Activated naive CD8-positive, alpha-beta T cell treated with anti-CD3 and anti-CD28 coated beads for 36 hours (primary cell): ENCODE measurements around the gene DCAF11. TPM values are rescaled to one million over a fixed set of nuclear protein-coding genes. Genes with fewer than 3 reads are reported as not detected.

Experiments used
- DNase-seq: peaks from one replicate; pipeline ENCODE4 v3.0.0; 2021
- H3K27ac Mint-ChIP-seq: one replicate; pipeline ENCODE4 v1.8.0; 2022; ENCODE audit warnings: mild to moderate bottlenecking, moderate library complexity, mixed read lengths
- H3K27me3 Mint-ChIP-seq: one replicate; pipeline ENCODE4 v1.8.0; 2022; ENCODE audit warnings: mild to moderate bottlenecking, mixed read lengths
- H3K36me3 Mint-ChIP-seq: one replicate; pipeline ENCODE4 v1.8.0; 2021; ENCODE audit warnings: mild to moderate bottlenecking, mixed read lengths
- H3K4me1 Mint-ChIP-seq: one replicate; pipeline ENCODE4 v1.8.0; 2021; ENCODE audit warnings: mixed read lengths
- H3K4me3 Mint-ChIP-seq: one replicate; pipeline ENCODE4 v1.8.0; 2022; ENCODE audit warnings: mild to moderate bottlenecking, moderate library complexity, mixed read lengths
- H3K9me3 Mint-ChIP-seq: one replicate; pipeline ENCODE4 v1.8.0; 2022; ENCODE audit warnings: mixed read lengths
- total RNA-seq, 2 experiments: library from RNA; stranded (reverse); gene quantifications; one replicate each; pipeline ENCODE4 v1.2.3, GENCODE V29; 2021

Gene DCAF11
- total RNA-seq = 10 to 100 TPM; 56.0 to 56.7 TPM

DNA sequence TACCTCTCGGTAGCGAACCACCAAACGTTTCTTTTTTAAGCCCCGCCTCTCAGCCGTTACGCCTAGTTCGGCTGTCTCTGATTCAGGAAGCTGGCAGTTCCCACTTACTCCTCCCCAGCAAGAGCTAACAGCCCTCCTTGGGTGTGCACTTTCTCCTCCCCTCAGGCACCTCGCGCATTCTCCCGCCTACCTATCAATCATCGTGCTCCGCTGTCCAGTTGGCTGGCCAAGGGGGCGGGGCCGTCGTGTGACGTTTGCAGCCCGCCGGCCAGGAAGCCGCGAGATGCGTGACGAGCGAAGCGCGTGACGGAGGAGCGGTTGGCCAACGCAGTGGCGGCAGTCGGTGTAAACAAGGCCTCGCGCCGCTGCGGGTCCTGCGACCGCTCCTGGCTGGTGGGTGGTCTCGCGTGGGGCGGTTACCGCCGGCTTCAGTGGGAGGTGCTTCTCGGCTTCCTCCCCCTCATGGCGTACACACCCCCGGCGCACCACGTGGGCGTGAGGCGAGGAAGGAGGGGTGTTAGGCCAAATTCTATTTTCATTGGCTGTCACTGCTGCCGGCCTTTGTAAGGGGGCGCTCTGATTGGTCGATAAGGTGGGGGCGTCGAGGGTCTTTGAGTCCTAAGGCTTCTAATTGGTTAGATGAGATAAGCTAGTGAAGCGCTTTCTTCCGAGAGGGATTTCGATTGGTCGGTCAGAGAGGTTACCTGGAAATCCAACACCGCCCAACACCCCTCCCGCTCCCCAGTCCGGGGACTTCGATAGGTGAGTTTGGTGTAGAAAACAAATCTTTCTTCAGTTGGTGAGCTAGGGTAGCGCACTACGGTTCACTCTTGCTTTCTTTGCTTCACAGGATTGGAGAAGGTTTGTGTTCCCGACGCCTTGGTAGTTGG, at the start of gene DCAF11, which contains the start of gene NRL:
DCAF11 (plus strand) TSS at position 246 of the 890 bp plus-strand sequence. CDS start 818 bp downstream, outside the sequence.
NRL (minus strand) TSS at position 418 of the 890 bp plus-strand sequence. CDS start 32,101 bp downstream, outside the sequence.
- peak within 1 kb of the TSS; percentile 95 for H3K4me3 Mint-ChIP-seq
- no peaks in the 10 kb centered on the region for H3K9me3 Mint-ChIP-seq
- H3K4me1 Mint-ChIP-seq = peaks cover 22% of the 10 kb centered on the region
- H3K27me3 Mint-ChIP-seq = no peaks in the 10 kb centered on the region
- H3K27ac Mint-ChIP-seq = peak within 1 kb of the TSS; percentile 99
- peaks cover 17% of the 10 kb centered on the region for H3K36me3 Mint-ChIP-seq
- peak; percentile 99 for DNase-seq

DNA sequence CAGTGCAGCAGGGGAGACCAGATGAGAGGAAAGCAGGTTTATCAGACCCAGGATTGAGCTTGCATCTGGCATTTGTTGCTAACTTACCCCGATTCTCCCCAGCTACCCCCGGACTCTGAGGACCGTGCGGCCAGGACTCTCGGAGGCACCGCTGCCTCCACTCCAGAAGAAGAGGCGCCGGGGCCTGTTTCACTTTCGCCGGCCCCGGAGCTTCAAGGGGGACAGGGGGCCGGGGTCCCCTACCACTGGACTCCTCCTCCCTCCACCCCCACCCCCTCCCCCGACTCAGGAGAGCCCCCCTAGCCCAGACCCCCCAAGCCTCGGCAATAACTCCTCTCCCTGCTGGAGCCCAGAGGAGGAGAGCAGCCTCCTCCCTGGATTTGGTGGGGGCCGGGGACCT, 49.7 kb upstream of the DCAF11 start:
- H3K36me3 Mint-ChIP-seq = no peaks in the 10 kb centered on the region
- H3K4me1 Mint-ChIP-seq = no peaks in the 10 kb centered on the region
- H3K27ac Mint-ChIP-seq = no peak overlapping the region
- H3K27me3 Mint-ChIP-seq = no peaks in the 10 kb centered on the region
- H3K9me3 Mint-ChIP-seq = no peaks in the 10 kb centered on the region
- DNase-seq = no peak
- no peak overlapping the region for H3K4me3 Mint-ChIP-seq

DNA sequence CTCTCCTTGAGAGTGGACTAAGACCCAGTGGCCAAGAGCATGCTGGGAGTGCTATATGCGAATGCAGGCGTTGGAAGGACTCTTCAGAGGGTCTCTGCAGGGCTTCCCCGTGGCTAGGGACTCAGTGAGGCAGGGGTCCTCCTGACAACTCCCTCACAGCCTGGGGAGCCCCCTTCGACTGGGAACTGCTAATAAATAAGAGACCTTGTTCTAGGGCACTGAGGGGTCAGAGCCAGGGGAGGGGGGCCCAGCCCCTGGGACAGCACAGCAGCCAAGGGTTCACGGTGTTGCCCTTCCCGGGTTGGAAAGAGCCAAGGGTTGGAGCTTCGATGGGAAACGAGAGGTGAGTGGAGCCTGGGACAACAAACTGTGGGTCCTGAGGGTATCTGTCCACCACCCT, 49.2 kb upstream of the DCAF11 start:
- H3K4me3 Mint-ChIP-seq = no peak overlapping the region
- no peaks in the 10 kb centered on the region for H3K4me1 Mint-ChIP-seq
- no peaks in the 10 kb centered on the region for H3K36me3 Mint-ChIP-seq
- no peaks in the 10 kb centered on the region for H3K27me3 Mint-ChIP-seq
- H3K27ac Mint-ChIP-seq = no peak overlapping the region
- no peak for DNase-seq
- no peaks in the 10 kb centered on the region for H3K9me3 Mint-ChIP-seq

DNA sequence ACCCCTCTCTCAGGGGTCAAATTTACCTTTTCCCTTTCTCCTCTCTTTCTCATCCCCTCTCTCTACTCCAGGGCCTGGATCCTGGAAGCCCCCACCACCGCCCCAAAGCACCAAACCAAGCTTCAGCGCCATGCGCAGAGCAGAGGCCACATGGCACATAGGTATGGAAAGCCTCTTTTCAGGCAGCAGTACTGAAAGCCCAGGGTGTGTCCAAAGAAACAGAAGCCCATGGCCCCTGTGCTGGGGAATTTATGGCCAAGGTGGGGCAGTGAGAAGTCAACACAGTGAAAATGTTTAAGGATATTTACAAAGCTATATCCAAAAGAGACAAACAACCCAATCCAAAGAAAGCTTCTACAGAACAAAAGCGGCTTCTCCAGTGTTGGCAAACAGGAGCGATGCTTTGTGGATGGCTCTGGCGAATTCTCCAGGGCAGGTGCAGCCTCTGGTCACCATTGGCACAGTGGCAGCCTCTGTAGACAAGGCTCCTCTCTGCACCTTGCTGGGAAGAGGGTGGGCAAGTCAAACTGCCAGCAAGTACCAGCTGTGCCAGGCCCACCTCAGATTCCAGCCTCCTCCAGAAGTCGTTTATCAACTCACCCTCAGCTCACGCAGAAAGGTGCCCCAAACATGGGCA, 48.0 kb upstream of the DCAF11 start:
- no peaks in the 10 kb centered on the region for H3K36me3 Mint-ChIP-seq
- no peaks in the 10 kb centered on the region for H3K27me3 Mint-ChIP-seq
- H3K4me1 Mint-ChIP-seq = peaks cover 5% of the 10 kb centered on the region
- H3K4me3 Mint-ChIP-seq = no peak overlapping the region
- H3K9me3 Mint-ChIP-seq = no peaks in the 10 kb centered on the region
- DNase-seq = no peak
- no peak overlapping the region for H3K27ac Mint-ChIP-seq

DNA sequence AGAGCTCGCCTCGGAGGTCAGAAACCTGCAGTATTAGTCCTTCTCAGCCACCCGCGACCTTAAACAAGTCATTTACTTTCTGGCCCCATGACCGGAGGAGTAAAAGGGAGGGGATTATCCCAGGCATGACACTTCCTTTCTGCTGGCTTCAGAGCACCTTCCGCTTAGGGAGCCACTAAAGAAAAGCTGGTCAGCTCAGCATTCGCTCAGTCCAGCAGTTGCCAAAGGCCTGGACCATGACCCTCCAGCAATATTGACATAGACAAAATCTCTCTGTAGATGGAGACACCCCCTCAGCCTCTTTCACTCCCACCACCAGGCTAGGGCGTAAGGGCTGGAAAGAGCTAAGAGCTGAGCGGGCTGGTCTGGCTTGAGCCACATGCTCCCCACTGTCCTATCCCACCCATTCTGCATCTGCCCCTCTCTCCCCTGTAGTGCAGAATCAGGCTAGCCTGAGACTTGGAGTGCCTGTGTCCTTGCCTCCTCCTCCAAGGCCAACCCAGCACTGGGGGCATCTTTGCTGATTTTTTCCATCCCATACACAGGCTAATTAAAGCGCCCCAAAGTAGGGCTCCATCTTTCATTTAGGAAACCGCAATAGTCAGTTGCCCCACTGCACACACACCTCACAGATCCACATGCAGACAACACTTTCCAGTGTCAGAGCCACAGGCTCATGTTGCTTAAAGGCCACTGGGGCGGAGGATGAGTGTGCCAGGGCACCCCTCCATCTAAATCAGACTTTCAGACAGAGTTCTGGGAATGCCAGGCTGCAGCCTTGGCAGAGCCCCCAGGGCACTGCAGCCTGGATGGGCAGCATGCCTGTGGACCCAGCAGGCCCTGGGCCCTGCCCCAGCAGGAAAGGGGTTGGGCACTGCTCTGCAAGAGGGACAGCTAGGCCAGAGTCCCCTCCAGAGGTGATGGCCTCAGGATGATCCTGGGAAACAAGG, 47.2 kb upstream of the DCAF11 start:
- no peak for DNase-seq
- H3K4me3 Mint-ChIP-seq = no peak overlapping the region
- H3K9me3 Mint-ChIP-seq = no peaks in the 10 kb centered on the region
- H3K4me1 Mint-ChIP-seq = peaks cover 5% of the 10 kb centered on the region
- no peaks in the 10 kb centered on the region for H3K27me3 Mint-ChIP-seq
- H3K27ac Mint-ChIP-seq = no peak overlapping the region
- no peaks in the 10 kb centered on the region for H3K36me3 Mint-ChIP-seq

DNA sequence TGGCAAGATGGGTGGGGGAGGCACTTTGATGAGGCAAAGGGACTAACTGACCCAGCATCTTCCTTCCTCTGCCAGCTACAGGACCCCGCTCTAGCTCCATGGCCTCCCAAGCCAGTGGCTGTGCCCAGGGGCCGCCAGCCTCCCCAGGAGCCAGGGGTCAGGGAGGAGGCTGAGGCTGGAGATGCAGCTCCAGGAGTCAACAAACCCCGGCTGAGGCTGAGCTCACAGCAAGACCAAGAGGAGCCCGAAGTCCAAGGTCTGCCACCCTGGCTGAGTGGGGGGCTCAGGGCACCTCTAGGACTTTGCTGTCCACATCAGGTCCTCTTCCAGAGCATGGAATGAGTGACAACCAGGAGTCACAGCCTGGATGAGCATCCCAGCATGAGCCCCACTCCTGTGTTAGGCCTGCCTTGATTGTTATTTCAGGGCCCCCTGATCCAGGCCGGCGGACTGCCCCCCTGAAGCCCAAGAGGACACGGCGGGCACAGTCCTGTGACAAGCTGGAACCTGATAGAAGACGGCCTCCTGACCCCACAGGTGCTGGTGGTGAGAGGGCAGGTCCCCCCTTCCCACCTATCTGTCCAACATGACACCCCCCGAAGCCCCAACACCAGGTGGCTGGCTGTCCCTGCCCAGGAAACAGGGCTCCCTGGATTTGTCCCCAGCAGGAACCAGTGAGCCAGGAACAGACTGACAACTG, 45.7 kb upstream of the DCAF11 start:
- Mint-ChIP-seq H3K27ac (no peak overlapping the region), H3K36me3 (no peaks in the 10 kb centered on the region), H3K9me3 (no peaks in the 10 kb centered on the region), H3K27me3 (no peaks in the 10 kb centered on the region), H3K4me1 (peaks cover 5% of the 10 kb centered on the region), H3K4me3 (no peak overlapping the region)
- DNase-seq = no peak

DNA sequence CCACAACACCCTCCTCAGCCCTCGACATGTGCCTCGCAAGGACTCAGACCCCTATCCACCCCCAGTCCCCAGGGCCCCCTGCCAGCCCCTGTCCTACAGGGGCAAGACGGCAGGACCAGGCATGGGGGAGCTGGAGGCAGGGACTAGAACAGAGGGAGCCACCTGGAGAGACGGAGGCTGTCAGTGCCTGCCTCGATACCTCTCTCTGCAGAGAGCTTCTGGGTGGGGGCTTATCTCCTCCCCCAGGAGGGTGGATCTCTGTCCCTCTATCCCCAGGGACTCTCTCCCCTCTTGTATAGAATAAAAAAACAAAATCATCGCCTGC, 45.2 kb upstream of the DCAF11 start:
- no peak overlapping the region for H3K27ac Mint-ChIP-seq
- H3K27me3 Mint-ChIP-seq = no peaks in the 10 kb centered on the region
- DNase-seq = no peak
- no peaks in the 10 kb centered on the region for H3K36me3 Mint-ChIP-seq
- H3K9me3 Mint-ChIP-seq = no peaks in the 10 kb centered on the region
- H3K4me3 Mint-ChIP-seq = no peak overlapping the region
- peaks cover 5% of the 10 kb centered on the region for H3K4me1 Mint-ChIP-seq

DNA sequence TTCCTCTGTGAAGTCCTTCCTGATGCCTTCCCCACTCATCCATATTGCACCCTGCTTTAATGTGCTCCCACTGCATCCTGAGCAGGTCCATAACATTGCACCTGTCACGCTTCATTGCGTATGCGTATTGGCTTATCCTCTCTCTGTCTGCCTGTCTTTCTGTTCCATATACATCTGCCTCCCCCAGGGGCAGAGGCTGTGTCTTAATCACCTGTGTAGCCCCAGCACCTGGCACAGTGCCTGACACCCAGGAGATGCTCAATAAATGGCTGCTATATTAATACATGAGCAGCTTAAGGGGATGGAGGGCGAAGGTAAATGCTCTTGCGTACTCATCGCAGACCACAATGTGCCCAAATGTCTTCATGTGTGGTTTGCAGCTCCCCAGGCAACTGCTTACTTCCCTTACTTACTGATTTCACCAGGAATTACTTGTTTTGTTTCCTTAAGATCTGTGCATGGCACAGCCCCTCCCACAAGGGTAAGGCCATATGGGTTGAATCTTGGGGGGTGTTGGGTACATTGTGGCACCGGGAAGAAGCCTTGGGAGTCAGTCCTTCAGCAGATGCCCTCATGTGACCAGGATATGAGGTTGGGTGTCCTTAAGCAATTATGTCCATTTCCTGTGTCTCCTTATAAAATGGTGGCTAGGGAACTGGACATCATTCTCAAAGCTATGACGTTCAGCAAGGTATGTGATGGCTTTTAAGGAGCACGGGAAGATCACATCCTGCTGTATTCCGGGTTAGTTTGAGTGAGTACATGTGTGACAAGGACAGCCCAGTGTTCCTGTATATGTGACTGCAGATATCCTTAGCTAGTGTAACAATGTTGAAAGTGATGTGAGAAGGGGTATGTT, 44.1 kb upstream of the DCAF11 start:
- no peak overlapping the region for H3K4me3 Mint-ChIP-seq
- no peaks in the 10 kb centered on the region for H3K36me3 Mint-ChIP-seq
- peaks cover 5% of the 10 kb centered on the region for H3K4me1 Mint-ChIP-seq
- H3K9me3 Mint-ChIP-seq = no peaks in the 10 kb centered on the region
- H3K27me3 Mint-ChIP-seq = no peaks in the 10 kb centered on the region
- no peak overlapping the region for H3K27ac Mint-ChIP-seq
- DNase-seq = no peak

DNA sequence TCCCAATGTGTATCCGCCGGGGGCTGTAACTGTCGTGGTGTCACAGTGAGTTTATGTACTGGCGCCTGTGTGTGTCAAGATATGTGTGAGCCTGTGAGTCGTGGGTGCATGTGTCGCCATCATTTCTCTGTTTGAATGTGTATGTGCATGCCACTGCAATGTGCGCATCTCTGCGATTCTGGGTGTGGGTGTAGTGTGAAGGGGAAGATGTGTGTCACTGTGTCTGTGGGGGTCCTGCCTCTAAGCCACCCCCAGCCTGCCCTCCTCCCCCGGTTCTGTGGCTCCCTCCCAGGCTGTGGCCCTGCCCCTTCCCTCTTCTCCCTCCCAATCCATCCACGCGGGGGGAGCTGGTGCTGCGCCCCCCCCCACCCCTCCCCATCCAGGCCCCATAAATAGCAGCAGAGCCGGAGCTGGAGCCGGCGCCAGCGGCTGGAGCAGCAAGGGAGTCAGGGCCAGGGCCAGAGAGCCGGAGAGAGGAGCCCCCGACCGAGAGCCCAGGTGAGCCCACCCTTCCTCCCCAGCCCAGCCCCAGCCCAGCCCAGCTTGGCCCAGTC, 43.4 kb upstream of the DCAF11 start, which contains the start of gene CPNE6:
CPNE6 (plus strand) TSS at position 419 of the 554 bp plus-strand sequence. CDS start 1,375 bp downstream, outside the sequence.
- Mint-ChIP-seq H3K27me3 (no peaks in the 10 kb centered on the region), H3K4me1 (peaks cover 7% of the 10 kb centered on the region), H3K9me3 (no peaks in the 10 kb centered on the region), H3K4me3 (no peak within 1 kb of the TSS), H3K36me3 (no peaks in the 10 kb centered on the region), H3K27ac (no peak within 1 kb of the TSS)
- peak; percentile 45 for DNase-seq

DNA sequence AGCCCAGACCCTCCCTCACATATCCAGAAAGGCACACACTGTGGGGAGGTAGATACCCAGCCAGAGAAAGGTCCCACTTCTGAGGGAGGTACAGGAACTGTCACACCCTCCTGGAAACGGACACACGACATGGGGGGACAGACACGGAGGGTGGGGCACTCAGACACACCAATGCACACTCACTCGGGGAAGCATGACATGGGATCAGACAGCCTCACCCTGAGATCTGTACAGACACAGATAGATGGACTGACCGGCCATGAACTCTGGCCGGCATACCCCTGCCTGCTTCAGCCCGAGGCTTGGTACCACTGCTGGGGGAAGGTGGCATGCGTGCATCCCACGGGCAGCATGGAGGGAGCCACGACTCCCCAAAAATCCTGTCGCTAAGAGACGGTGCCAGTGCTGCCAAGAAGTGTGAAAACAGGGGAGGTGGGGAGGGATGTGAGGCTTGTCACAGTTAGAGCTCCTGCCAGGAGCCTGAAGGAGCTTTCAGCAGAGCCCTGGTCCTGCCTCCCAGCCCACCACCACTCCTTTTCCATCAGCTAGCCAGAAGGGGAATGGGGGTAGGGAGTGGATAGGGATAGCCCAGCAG, 42.6 kb upstream of the DCAF11 start:
- no peaks in the 10 kb centered on the region for H3K36me3 Mint-ChIP-seq
- no peak overlapping the region for H3K27ac Mint-ChIP-seq
- peaks cover 7% of the 10 kb centered on the region for H3K4me1 Mint-ChIP-seq
- H3K4me3 Mint-ChIP-seq = no peak overlapping the region
- no peaks in the 10 kb centered on the region for H3K9me3 Mint-ChIP-seq
- no peaks in the 10 kb centered on the region for H3K27me3 Mint-ChIP-seq
- no peak for DNase-seq

DNA sequence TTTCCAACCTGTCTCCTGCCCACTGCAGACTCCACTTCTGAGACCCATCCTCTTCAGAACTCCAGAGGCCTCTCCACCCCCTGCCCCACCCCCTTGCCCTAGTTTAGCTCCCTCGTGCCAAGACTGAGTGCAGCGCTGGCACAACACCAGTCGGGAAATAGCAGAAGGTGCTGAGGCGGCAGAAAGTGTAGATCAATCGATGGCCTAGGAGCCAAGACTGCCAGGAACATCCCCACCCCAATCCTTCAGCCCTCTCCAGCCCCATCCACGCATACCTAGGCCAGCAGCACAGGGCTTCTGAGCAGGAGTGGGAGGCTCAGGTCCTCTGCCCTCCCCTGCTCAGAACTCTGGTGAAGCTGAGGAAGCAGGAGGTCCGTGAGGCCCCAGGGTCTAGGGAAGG, 42.1 kb upstream of the DCAF11 start:
- no peaks in the 10 kb centered on the region for H3K9me3 Mint-ChIP-seq
- no peaks in the 10 kb centered on the region for H3K27me3 Mint-ChIP-seq
- DNase-seq = no peak
- no peak overlapping the region for H3K27ac Mint-ChIP-seq
- no peaks in the 10 kb centered on the region for H3K36me3 Mint-ChIP-seq
- H3K4me1 Mint-ChIP-seq = peaks cover 7% of the 10 kb centered on the region
- no peak overlapping the region for H3K4me3 Mint-ChIP-seq

DNA sequence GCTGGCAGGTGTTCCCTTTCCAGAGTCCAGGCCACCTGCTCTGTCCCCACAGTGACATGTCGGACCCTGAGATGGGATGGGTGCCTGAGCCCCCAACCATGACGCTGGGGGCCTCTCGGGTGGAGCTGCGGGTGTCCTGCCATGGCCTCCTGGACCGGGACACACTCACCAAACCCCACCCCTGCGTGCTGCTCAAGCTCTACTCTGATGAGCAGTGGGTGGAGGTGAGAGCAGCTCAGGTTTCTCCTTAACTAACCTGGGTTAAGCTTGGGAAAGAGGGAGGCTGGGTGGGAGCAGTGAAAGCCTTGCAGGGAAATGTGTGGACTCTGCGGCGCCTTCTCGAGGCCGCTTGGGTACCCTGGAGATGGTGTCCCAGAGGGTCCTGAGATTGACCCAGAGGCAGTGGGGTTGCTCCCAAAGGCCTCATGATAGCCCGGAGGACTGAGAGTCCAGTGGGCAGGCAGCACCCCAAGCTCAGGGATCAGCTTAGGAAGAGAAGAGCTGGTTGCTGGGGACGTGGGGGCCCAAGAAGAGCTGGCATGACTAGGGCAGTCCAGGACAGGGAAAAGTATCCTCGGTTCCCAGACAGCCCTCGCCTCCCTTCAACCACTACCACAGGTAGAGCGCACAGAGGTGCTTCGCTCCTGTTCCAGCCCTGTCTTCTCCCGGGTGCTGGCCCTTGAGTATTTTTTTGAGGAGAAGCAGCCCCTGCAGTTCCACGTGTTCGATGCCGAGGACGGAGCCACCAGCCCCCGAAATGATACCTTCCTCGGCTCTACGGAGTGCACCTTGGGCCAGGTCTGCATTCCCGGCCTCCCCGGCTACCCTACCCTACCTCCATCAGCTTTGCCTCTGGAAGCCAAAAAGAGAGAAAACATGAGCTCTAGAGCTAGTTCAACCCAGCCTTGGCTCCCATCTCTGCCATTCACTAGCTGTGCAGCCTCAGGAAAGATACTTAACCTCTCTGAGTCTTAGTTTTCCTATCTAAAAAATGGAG, 41.4 kb upstream of the DCAF11 start:
- Mint-ChIP-seq H3K27me3 (no peaks in the 10 kb centered on the region), H3K4me1 (peaks cover 7% of the 10 kb centered on the region), H3K36me3 (no peaks in the 10 kb centered on the region), H3K4me3 (no peak overlapping the region), H3K9me3 (no peaks in the 10 kb centered on the region), H3K27ac (no peak overlapping the region)
- DNase-seq = no peak
